AG09309 (cell line): ENCODE results near the gene NTNG1.

ENCODE experiments used
- DNase-seq: peaks from one replicate; pipeline ENCODE4 v3.0.0-alpha.2; 2010; ENCODE audit warnings: low read depth
- H3K4me3 ChIP-seq: 2 replicates; pipeline ENCODE4 v1.5.1; 2011; ENCODE audit warnings: mild to moderate bottlenecking, low read depth, low read length, moderate library complexity; ENCODE audit not compliant: control insufficient read depth
- TF ChIP-seq, protein P1 (sequence below): IDR thresholded peaks from 2 replicates; pipeline ENCODE4 v1.5.1; 2011; ENCODE audit warnings: mild to moderate bottlenecking, low read depth, low read length, inconsistent platforms; ENCODE audit not compliant: insufficient read depth, control insufficient read depth; ENCODE audit errors: missing control alignments

Gene NTNG1

DNA sequence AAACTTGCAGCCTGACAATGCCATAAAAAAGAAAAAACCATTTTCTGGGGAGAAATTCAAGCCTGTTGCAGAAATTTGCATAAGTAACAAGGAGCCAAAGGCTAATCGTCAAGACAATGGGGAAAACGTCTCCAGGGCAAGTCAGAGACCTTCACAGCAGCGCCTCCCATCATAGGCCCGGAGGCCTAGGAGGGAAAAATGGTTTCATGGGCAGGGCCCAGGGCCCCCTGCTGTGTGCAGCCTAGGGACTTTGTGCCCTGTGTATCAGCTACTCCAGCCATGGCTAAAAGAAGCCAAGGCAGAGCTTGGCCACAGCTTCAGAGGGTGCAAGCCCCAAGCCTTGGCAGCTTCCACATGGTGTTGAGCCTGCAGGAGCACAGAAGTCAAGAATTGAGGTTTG, 369.5 kb downstream of the NTNG1 start:
- TF ChIP-seq, protein P1, sequence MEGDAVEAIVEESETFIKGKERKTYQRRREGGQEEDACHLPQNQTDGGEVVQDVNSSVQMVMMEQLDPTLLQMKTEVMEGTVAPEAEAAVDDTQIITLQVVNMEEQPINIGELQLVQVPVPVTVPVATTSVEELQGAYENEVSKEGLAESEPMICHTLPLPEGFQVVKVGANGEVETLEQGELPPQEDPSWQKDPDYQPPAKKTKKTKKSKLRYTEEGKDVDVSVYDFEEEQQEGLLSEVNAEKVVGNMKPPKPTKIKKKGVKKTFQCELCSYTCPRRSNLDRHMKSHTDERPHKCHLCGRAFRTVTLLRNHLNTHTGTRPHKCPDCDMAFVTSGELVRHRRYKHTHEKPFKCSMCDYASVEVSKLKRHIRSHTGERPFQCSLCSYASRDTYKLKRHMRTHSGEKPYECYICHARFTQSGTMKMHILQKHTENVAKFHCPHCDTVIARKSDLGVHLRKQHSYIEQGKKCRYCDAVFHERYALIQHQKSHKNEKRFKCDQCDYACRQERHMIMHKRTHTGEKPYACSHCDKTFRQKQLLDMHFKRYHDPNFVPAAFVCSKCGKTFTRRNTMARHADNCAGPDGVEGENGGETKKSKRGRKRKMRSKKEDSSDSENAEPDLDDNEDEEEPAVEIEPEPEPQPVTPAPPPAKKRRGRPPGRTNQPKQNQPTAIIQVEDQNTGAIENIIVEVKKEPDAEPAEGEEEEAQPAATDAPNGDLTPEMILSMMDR, result no peak
- no peak overlapping the region for H3K4me3 ChIP-seq
- no peak for DNase-seq

DNA sequence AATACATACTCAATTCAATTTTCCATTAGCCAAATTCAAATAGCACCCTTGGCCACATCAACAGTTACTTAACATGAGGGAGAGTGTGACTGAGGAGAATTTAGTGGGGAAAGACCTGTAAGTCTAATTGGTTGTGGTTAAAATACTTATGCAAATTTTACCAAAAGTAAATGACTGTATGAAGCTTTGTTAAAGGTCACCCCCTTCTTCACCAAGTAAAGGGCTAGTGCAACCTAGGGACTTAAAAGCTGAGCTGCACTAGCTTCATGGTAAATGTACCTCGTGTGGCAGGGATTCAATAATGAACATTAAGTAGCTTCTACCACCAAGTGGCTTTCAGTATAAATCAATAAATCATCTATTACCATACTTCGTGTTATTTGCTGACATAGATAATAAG, 372.0 kb downstream of the NTNG1 start:
- DNase-seq, result no peak
- no peak overlapping the region for H3K4me3 ChIP-seq
- TF ChIP-seq, protein P1, result no peak

DNA sequence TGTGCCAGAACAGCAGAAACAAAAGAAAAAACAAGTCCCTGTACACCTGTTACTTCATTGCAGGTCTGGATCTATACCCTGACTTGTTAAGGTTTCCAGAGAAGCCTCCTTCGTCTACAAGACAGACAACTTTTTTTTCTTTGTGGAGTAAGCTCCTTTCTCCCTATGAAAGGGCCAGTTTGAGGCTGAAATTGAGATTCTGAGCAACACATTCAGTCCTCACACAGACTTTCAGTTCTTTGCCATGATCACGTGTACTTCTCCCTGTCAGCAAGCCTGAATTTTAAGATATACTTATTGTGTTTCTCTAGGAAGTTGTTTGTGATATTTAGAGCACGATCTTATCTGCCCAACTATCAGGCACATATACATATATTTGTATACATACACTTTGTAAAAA, 374.0 kb downstream of the NTNG1 start:
- DNase-seq, result no peak
- TF ChIP-seq, protein P1, result no peak
- no peak overlapping the region for H3K4me3 ChIP-seq

DNA sequence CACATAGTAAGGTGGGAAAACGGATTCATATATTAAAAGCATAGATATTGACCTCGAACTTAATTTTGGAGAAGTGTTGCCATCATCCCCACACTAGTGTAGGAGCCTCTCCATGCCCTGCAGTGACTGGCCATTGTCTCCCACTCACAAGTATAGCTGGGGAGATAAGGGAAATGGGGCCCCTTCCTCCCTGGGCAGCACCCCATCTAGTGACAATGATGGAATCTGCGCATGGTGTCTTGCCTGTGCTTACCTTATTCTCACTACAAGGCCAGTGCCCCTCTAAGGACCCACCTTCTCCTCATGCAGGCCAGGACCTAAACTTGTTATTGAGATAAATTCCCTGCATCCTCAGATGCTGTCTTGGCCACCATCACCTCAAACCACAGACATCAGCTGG, 374.9 kb downstream of the NTNG1 start:
- no peak overlapping the region for H3K4me3 ChIP-seq
- TF ChIP-seq, protein P1, result no peak
- no peak for DNase-seq

DNA sequence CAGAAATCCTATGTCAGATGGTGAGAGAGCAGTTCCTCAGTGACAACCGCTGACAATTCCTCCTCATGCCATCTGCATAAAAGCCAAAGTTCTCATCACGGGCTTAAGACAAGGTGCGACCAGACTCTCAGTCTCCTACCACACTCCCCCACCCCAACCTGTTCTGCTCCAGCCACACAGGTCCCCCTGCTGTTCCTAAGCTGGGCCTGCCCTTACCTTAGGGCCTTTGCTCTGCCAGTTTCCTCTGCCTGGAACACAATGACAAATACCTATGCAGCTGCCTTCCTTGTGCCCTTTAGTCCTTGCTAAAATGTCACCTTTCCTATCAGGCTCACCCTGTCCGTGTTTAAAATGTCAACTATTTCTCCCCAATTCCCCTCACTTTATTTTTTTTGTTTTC, 382.2 kb downstream of the NTNG1 start:
- TF ChIP-seq, protein P1, result no peak
- no peak for DNase-seq
- no peak overlapping the region for H3K4me3 ChIP-seq

DNA sequence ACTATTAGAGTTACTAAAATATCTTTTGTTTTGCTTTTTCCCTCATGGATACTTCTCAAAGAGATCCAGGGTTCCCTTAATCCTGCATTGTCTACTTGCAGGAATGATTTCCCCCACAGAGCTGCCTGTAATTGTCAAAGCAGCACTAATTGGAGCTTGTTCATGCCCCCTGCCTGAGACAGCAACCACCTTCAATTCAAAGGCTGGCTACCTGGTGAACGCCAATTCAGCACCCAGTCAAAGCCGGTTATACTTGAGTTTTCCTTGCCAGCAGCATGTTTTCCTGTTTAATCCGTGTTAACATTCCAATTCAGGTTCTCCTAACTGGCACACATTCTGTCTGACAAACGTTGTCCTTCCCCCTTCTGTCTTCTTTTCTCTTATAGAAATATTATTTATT, 382.9 kb downstream of the NTNG1 start:
- TF ChIP-seq, protein P1, result no peak
- no peak for DNase-seq
- no peak overlapping the region for H3K4me3 ChIP-seq

DNA sequence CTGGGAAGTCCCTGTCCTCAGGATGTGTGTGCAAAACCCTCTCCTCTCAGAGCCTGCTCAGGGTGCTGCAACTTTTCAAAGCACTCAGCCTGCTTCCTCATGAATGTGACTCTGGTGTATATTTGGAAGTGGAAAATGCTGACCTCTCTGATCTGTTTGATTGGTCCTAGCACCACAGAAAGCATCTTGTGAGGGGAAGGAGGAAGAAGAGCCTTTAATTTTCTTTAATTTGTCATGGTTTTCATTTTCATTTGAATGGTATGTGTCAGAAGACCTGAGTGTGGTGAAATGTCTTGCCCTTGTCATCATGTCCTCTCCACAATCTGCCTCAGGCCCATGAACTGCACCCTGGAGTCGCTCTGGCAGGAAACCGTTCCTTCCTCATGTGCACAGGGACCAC, 383.5 kb downstream of the NTNG1 start:
- no peak for DNase-seq
- H3K4me3 ChIP-seq, result no peak overlapping the region
- TF ChIP-seq, protein P1, result no peak
